PC-9 (cell line): ENCODE data around the gene DPP9. TPM values are rescaled to one million over a fixed set of nuclear protein-coding genes. Genes with fewer than 3 reads are reported as not detected.

Experiments
- BruUV-seq: library from RNA; stranded (reverse); fragments of 400-500 nt; replicated peaks from 2 replicates; lab custom pipeline; 2021; lab: Mats Ljungman, UMichigan
- CTCF ChIA-PET: fragments of 300-600 bp; sonication (Branson Sonifier 250); formaldehyde crosslinking; loops from one replicate; lab custom pipeline; 2022; ENCODE audit warnings: antibody characterized with exemption; lab: Charles Lee
- POLR2A ChIA-PET: fragments of 300-600 bp; sonication (Branson Sonifier 250); formaldehyde crosslinking; loops from one replicate; lab custom pipeline; 2022; ENCODE audit warnings: antibody characterized with exemption; ENCODE audit not compliant: unreplicated experiment; lab: Charles Lee
- DNase-seq, 2 experiments: peaks; one replicate each; pipeline versions ENCODE4 v3.0.0 to v3.0.0-alpha.2; 2015 to 2022; ENCODE audit warnings: mixed read lengths in 1 of 2
- H2AFZ ChIP-seq: fragments of 200-600 bp; sonication (generic); 2 replicates; pipeline ENCODE4 v1.8.1; 2017; ENCODE audit warnings: antibody characterized with exemption
- H3F3A ChIP-seq: fragments of 200-600 bp; sonication (generic); 2 replicates; pipeline ENCODE4 v1.8.1; 2017; ENCODE audit warnings: antibody characterized with exemption, mild to moderate bottlenecking, low read depth; ENCODE audit not compliant: insufficient read depth
- H3K27ac ChIP-seq: fragments of 200-600 bp; sonication (generic); 2 replicates; pipeline ENCODE4 v1.6.1; 2016; ENCODE audit warnings: mixed run types
- H3K27me3 ChIP-seq: fragments of 200-600 bp; sonication (generic); 2 replicates; pipeline ENCODE4 v1.6.1; 2016; ENCODE audit warnings: low read depth, mixed run types; ENCODE audit not compliant: insufficient read depth
- H3K36me3 ChIP-seq: fragments of 200-600 bp; sonication (generic); 2 replicates; pipeline ENCODE4 v1.6.1; 2016; ENCODE audit warnings: low read depth, mixed run types
- H3K4me1 ChIP-seq: fragments of 200-600 bp; sonication (generic); replicated peaks from 2 replicates; pipeline ENCODE4 v1.6.1; 2016; ENCODE audit warnings: mixed run types; ENCODE audit not compliant: insufficient read depth
- H3K4me2 ChIP-seq: fragments of 200-600 bp; sonication (generic); 2 replicates; pipeline ENCODE4 v1.6.1; 2017; ENCODE audit warnings: mixed run types
- H3K4me3 ChIP-seq: fragments of 200-600 bp; sonication (generic); 2 replicates; pipeline ENCODE4 v1.6.1; 2016; ENCODE audit warnings: mixed run types
- H3K79me2 ChIP-seq: fragments of 200-600 bp; sonication (generic); 2 replicates; pipeline ENCODE4 v1.6.1; 2017; ENCODE audit warnings: low read depth, mixed run types
- H3K9me2 ChIP-seq: fragments of 200-600 bp; sonication (generic); 2 replicates; pipeline ENCODE4 v1.8.1; 2017; ENCODE audit warnings: mild to moderate bottlenecking; ENCODE audit not compliant: insufficient read depth
- H3K9me3 ChIP-seq: fragments of 200-600 bp; sonication (generic); 2 replicates; pipeline ENCODE4 v1.8.1; 2016; ENCODE audit warnings: low read depth; ENCODE audit not compliant: insufficient read depth
- H4K20me1 ChIP-seq: fragments of 200-600 bp; sonication (generic); 2 replicates; pipeline ENCODE4 v1.8.1; 2017; ENCODE audit not compliant: insufficient read depth
- CTCF ChIP-seq: fragments of 200-600 bp; sonication (generic); conservative IDR thresholded peaks from 2 replicates; pipeline ENCODE4 v1.6.1; 2017; ENCODE audit warnings: mixed run types, antibody characterized with exemption, mild to moderate bottlenecking, moderate library complexity
- EZH2 ChIP-seq: fragments of 200-600 bp; sonication (generic); IDR thresholded peaks from 2 replicates; pipeline ENCODE4 v1.8.0; 2017; ENCODE audit warnings: antibody characterized with exemption, low read depth
- intact Hi-C: fragments of 100-400 bp; cut with micrococcal nuclease; formaldehyde crosslinking; loops from one replicate; pipeline ENCODE4 v1.10.0; 2022; ENCODE audit not compliant: unreplicated experiment
- total RNA-seq: library from RNA; stranded (reverse); gene quantifications from 2 replicates; pipeline ENCODE4 v1.2.3, GENCODE V29; 2021

Gene DPP9
- total RNA-seq, 1 experiment from 2014 or later: 85.3 TPM

DNA sequence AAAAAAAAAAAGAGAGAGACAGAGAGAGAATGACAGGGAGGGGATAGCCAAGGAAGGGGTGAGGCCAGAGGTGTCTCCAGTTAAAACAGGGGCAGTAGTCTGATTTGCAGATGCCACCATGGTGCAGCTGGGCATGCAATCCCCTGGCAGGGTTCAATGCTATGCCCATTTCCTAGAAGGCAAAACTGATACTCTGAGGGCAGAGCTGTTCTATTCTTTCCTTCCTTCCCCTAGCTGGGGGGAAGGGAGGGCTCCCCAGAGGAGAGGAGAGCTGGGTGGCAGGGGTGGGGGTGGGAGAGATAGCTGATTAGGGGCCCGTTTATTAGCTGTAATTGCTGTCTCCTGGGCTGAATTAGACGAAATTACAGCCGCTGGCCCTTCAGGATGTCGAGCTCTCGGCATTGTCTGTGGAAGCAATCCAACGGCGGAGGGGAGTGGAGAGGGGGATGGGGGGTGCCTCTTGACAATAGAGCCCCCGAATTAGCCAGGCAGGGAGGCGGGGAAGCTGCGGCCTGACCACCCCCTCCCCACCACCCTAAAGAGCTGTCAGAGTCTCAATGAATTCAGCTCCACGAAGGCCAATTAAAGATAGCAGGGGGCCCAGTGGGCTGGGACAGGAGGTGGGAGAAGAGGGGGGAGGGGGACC lies 14.4 kb upstream of the DPP9 start:
- intact Hi-C loops: no loop called here
- H3K4me1 ChIP-seq: no peaks in the 10 kb centered on the region
- no peak for DNase-seq
- no peak overlapping the region for H3K4me3 ChIP-seq
- H3K9me3 ChIP-seq: no peaks in the 10 kb centered on the region
- BruUV-seq: no TSS peak
- no peak for TF ChIP-seq CTCF
- TF ChIP-seq EZH2: no peak
- H3K36me3 ChIP-seq: no peaks in the 10 kb centered on the region
- no peaks in the 10 kb centered on the region for H3K9me2 ChIP-seq
- H4K20me1 ChIP-seq: no peaks in the 10 kb centered on the region
- H2AFZ ChIP-seq: no peak overlapping the region
- CTCF ChIA-PET: interaction anchor here (0.6 kb wide), 1 partner anchor 140 kb away, joined by 7 read pairs; no protein-coding TSS in a partner anchor
- no peak overlapping the region for H3K4me2 ChIP-seq
- no peak overlapping the region for H3K27ac ChIP-seq
- peaks cover 6% of the 10 kb centered on the region; the same call in 1 of the 2 replicates for H3K27me3 ChIP-seq
- no peaks in the 10 kb centered on the region for H3F3A ChIP-seq
- POLR2A ChIA-PET: no interaction called here
- no peaks in the 10 kb centered on the region for H3K79me2 ChIP-seq

- intact Hi-C loops: no loop called here
- no peak overlapping the region for H3K4me3 ChIP-seq
- H4K20me1 ChIP-seq: no peaks in the 10 kb centered on the region
- no peaks in the 10 kb centered on the region for H3K9me3 ChIP-seq
- no peaks in the 10 kb centered on the region for H3K4me1 ChIP-seq
- H2AFZ ChIP-seq: no peak overlapping the region
- POLR2A ChIA-PET: no interaction called here
- no peaks in the 10 kb centered on the region for H3K36me3 ChIP-seq
- CTCF ChIA-PET: no interaction called here
- DNase-seq: no peak
- no TSS peak for BruUV-seq
- no peaks in the 10 kb centered on the region for H3K9me2 ChIP-seq
- no peaks in the 10 kb centered on the region for H3K79me2 ChIP-seq
- no peak overlapping the region for H3K27ac ChIP-seq
- H3K4me2 ChIP-seq: no peak overlapping the region
- peaks cover 3% of the 10 kb centered on the region; the same call in 1 of the 2 replicates for H3K27me3 ChIP-seq
- no peaks in the 10 kb centered on the region for H3F3A ChIP-seq
- no peak for TF ChIP-seq EZH2
- no peak for TF ChIP-seq CTCF
These were observed 10.2 kb upstream of the DPP9 start for GRCh38 chr19:4733755-4734345.

- H3F3A ChIP-seq: no peaks in the 10 kb centered on the region
- H3K79me2 ChIP-seq: no peaks in the 10 kb centered on the region
- intact Hi-C loops: loop anchor here (1.0 kb wide), 1 partner anchor 59 kb away; the partner anchor contains the start of gene FEM1A
- H3K4me1 ChIP-seq: no peaks in the 10 kb centered on the region
- no peaks in the 10 kb centered on the region for H3K9me2 ChIP-seq
- POLR2A ChIA-PET: no interaction called here
- DNase-seq: peak in 1 of 2 experiments; percentile 35
- H4K20me1 ChIP-seq: no peaks in the 10 kb centered on the region
- H3K27ac ChIP-seq: no peak overlapping the region
- CTCF ChIA-PET: no interaction called here
- H3K4me2 ChIP-seq: no peak overlapping the region
- no peak overlapping the region for H2AFZ ChIP-seq
- peaks cover 3% of the 10 kb centered on the region; the same call in 1 of the 2 replicates for H3K27me3 ChIP-seq
- no peaks in the 10 kb centered on the region for H3K9me3 ChIP-seq
- TF ChIP-seq EZH2 (no peak), CTCF (peak; percentile 65)
- H3K36me3 ChIP-seq: no peaks in the 10 kb centered on the region
- H3K4me3 ChIP-seq: no peak overlapping the region
- BruUV-seq: no TSS peak
These were observed 9.1 kb upstream of the DPP9 start for GRCh38 chr19:4732680-4733114.
